Effector memory CD8-positive, alpha-beta T cell (primary cell): Measurements from ENCODE around the gene NNMT.

Source experiments
- ATAC-seq: fragments of 150-1000 bp; cut with Tn5 transposase; replicated peaks from 2 replicates; pipeline ENCODE4 v1.10.0; 2021; ENCODE audit warnings: mild to moderate bottlenecking, moderate library complexity
- DNase-seq, 3 experiments: peaks; one replicate each; pipeline ENCODE4 v3.0.0; 2021
- H3K27ac Mint-ChIP-seq, 2 donors: one replicate each; pipeline ENCODE4 v1.8.0; 2022; ENCODE audit warnings: mild to moderate bottlenecking in 2 of 2, mixed read lengths in 2 of 2, moderate library complexity in 2 of 2
- H3K27me3 Mint-ChIP-seq, 2 donors: one replicate each; pipeline ENCODE4 v1.8.0; 2022; ENCODE audit warnings: mixed read lengths in 2 of 2
- H3K36me3 Mint-ChIP-seq: one replicate; pipeline ENCODE4 v1.8.0; 2022; ENCODE audit warnings: mild to moderate bottlenecking, moderate library complexity, mixed read lengths; ENCODE audit not compliant: insufficient read depth
- H3K4me1 Mint-ChIP-seq, 2 donors: one replicate each; pipeline ENCODE4 v1.8.0; 2022; ENCODE audit warnings: low read depth in 2 of 2, mixed read lengths in 2 of 2
- H3K4me3 Mint-ChIP-seq, 2 donors: one replicate each; pipeline ENCODE4 v1.8.0; 2022; ENCODE audit warnings: mild to moderate bottlenecking in 2 of 2, mixed read lengths in 2 of 2, moderate library complexity in 2 of 2
- H3K9me3 Mint-ChIP-seq, 2 donors: one replicate each; pipeline ENCODE4 v1.8.0; 2022; ENCODE audit warnings: mixed read lengths in 2 of 2

The NNMT gene

DNA sequence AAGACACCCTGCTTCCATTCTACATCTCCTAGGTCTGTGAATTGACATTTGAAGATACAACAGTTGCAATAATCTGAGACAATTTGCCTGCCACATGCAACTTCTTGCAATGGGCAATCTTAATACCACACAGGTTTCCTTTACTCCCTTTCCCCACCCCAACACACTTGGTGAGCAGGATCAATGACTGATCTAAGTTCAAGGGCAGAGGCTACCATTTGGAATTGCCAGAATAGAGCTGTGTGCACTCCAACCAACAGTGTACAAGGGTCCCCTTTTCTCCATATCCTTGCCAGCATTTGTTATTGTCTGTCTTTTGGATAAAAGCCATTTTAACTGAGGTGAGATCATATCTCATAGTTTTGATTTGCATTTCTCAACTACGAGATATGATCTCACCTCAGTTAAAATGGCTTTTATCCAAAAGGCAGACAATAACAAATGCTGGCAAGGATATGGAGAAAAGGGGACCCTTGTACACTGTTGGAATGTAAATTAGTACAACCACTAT is 2.9 kb upstream of the NNMT start:
- Mint-ChIP-seq H3K27me3 (peaks cover 17 to 24% of the 10 kb centered on the region in 2 donors), H3K27ac (no peak overlapping the region), H3K36me3 (no peaks in the 10 kb centered on the region), H3K9me3 (no peaks in the 10 kb centered on the region), H3K4me3 (no peak overlapping the region), H3K4me1 (no peaks in the 10 kb centered on the region)
- no peak for ATAC-seq
- no peak for DNase-seq

DNA sequence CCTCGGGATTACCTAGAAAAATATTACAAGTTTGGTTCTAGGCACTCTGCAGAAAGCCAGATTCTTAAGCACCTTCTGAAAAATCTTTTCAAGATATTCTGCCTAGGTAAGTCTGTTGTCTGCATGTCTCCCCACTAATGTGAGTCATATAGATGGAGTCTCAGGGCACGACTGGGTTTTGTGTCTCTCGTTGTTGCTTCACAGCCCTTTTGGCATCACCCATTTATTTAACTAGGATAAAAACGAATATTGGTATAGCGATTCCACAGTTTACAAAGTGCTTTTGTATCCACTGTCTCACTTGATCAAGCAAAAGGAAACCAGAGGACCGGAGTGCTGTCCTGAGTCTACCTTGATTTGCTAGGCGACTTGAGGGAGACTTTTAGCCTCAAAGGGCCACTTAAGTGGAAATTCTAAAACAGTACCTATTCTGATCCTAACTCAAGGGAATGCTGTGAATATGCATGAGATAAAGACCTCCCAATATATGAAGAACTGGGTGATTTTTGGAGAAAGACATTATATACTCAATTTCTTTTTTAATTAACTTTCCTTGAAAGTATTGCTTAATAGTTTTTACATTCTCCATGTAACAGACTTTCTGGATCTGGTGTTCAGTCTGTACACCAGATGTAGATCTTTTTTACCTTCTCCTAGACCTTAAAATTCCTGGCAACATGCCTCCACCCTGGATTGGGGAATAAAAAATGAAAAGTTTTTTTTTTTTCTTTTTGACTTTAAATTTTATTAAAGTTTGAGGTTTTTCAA is 590 bp downstream of the NNMT start:
- DNase-seq (no peak), ATAC-seq (no peak)
- peaks cover 25 to 34% of the 10 kb centered on the region in 2 donors for H3K27me3 Mint-ChIP-seq
- no peak overlapping the region for H3K4me3 Mint-ChIP-seq
- H3K4me1 Mint-ChIP-seq = no peaks in the 10 kb centered on the region
- H3K36me3 Mint-ChIP-seq = no peaks in the 10 kb centered on the region
- no peak overlapping the region for H3K27ac Mint-ChIP-seq
- no peaks in the 10 kb centered on the region for H3K9me3 Mint-ChIP-seq

DNA sequence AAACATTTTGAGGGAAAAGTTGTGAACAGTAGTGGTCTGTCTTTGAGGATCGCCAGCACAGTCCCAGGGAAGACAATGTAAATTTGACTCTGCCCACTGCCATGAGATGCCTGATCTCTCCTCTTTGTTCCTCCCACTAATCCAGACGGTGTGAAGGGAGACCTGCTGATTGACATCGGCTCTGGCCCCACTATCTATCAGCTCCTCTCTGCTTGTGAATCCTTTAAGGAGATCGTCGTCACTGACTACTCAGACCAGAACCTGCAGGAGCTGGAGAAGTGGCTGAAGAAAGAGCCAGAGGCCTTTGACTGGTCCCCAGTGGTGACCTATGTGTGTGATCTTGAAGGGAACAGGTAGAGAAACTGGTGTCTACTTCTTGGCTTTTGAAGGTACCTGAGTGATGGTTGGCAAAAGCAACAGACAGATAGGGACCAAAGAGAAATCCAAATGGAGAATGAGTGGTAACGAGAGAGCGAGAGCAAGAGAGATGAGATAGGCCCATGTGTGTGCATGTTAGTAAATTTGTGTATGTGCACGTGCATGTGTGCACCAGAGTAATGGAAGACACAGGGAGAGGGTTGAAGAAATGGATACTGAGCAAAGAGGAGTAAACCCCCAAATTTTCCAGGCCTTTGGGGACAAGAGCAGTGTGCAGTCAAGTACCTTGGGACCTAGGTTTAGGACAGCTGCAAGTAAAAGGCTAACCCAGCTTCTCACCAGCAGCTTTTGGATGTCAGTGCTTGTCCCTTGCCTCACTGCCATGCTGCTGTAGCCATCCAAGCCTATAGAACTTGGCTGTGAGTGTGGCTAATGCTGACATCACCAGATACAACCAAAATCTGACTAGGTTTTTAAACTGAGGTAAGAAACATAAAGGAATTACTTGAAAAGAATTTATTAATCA is 1.9 kb downstream of the NNMT start:
- Mint-ChIP-seq H3K36me3 (no peaks in the 10 kb centered on the region), H3K27me3 (peaks cover 25 to 36% of the 10 kb centered on the region in 2 donors), H3K4me1 (no peaks in the 10 kb centered on the region), H3K9me3 (no peaks in the 10 kb centered on the region), H3K4me3 (no peak overlapping the region), H3K27ac (no peak overlapping the region)
- no peak for ATAC-seq
- no peak for DNase-seq

DNA sequence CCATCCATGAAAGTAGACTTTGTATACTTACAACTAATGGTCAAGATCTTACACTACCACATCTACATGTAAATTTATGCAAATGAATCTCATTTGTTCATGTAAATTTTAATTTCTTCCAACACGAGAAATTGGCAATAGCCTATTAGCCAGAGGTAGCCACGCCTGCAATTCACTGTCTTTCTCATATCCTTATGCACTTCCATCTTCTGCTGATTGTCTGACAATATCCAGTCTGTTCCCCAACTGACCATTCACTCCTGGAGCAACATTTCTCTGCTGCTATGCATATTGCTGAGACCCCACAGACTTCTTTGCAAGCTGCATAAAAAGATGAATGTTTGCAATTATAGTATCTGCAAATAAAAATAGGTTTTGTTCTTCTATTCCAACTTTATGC is 2.5 kb downstream of the NNMT start:
- no peak for ATAC-seq
- Mint-ChIP-seq H3K36me3 (no peaks in the 10 kb centered on the region), H3K4me3 (no peak overlapping the region), H3K9me3 (no peaks in the 10 kb centered on the region), H3K4me1 (no peaks in the 10 kb centered on the region), H3K27ac (no peak overlapping the region), H3K27me3 (peaks cover 22 to 33% of the 10 kb centered on the region in 2 donors)
- DNase-seq = no peak

DNA sequence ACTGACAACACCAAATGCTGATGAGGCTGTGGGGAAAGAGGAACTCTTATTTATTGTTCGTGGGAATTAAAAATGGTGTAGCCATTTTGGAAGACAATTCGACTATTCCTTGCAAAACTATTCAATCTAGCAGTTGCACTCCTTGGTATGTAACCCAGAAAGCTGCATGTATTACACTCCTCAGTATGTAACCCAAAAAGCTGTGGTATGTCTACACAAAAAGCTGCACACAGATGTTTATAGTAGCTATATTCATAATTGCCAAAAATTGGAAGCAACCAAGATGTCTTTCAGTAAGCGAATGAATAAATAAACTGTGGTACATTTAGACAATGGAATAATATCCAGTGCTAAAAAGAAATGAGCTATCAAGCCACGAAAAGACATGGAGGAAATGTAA is 4.9 kb downstream of the NNMT start:
- peaks cover 11 to 37% of the 10 kb centered on the region in 2 donors for H3K27me3 Mint-ChIP-seq
- no peak overlapping the region for H3K4me3 Mint-ChIP-seq
- no peak for ATAC-seq
- no peaks in the 10 kb centered on the region for H3K9me3 Mint-ChIP-seq
- H3K36me3 Mint-ChIP-seq = no peaks in the 10 kb centered on the region
- no peak overlapping the region for H3K27ac Mint-ChIP-seq
- DNase-seq = no peak
- no peaks in the 10 kb centered on the region for H3K4me1 Mint-ChIP-seq

DNA sequence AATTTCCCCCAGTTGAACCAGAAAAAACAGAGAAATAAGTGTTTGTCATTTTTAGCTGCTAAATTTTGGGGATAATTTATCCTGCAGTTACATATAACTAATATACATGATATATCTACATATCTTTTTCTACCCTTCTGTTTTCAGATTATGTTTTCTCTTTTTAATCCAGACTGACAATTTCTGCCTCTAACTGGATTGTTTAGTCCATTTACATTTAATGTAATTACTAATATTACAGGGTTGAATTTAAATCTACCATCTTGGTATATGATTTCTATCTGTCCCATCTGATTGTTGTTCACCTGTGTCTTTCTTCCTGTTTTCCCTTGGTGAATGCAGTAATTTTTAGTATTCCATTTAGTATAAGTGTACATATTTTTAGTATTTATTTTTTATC is 5.7 kb downstream of the NNMT start:
- Mint-ChIP-seq H3K4me3 (no peak overlapping the region), H3K4me1 (no peaks in the 10 kb centered on the region), H3K9me3 (no peaks in the 10 kb centered on the region), H3K36me3 (no peaks in the 10 kb centered on the region), H3K27ac (no peak overlapping the region), H3K27me3 (peaks cover 15 to 43% of the 10 kb centered on the region in 2 donors)
- ATAC-seq (no peak), DNase-seq (no peak)

DNA sequence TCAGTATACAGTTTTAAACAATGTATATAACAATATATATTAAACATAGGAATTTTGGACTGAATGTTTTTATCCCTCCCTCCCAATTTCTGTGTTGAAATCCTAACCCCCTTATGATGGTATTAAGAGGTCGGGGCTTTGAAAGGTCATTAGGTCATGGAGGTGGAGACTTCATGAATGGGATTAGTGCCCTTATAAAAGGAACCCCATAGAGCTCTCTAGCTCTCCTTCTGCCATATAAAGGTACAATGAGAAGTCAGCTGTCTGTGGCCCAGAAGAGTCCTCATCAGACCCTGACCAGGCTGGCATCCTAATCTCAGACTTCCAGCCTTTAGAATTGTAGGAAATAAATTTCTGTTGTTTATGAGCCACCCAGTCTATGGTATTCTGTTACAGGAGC is 6.5 kb downstream of the NNMT start:
- Mint-ChIP-seq H3K36me3 (no peaks in the 10 kb centered on the region), H3K9me3 (no peaks in the 10 kb centered on the region), H3K4me3 (no peak overlapping the region), H3K27ac (no peak overlapping the region), H3K27me3 (peaks cover 22 to 50% of the 10 kb centered on the region in 2 donors), H3K4me1 (no peaks in the 10 kb centered on the region)
- no peak for DNase-seq
- no peak for ATAC-seq

DNA sequence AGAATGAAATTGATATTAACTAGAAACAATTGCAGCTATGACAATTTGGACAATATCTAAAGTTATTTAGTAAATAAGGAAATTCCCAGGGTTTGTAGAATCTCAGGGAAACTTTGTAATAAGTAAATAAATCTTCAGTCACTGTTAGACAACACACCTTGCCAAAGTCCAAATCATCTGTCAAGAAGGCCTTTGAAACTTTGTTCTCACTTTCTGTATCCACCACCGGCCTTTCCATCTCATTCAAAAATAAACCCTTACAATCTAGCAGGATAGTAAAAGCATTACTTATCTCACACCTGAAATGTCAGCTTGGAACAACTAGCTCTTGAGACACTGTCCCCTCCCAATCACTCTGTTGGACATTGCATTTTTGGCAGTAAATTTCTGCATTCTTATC is 7.9 kb downstream of the NNMT start:
- H3K36me3 Mint-ChIP-seq = no peaks in the 10 kb centered on the region
- no peak for DNase-seq
- no peak overlapping the region for H3K27ac Mint-ChIP-seq
- peaks cover 36 to 57% of the 10 kb centered on the region in 2 donors for H3K27me3 Mint-ChIP-seq
- H3K4me3 Mint-ChIP-seq = no peak overlapping the region
- no peaks in the 10 kb centered on the region for H3K9me3 Mint-ChIP-seq
- H3K4me1 Mint-ChIP-seq = no peaks in the 10 kb centered on the region
- ATAC-seq = no peak

DNA sequence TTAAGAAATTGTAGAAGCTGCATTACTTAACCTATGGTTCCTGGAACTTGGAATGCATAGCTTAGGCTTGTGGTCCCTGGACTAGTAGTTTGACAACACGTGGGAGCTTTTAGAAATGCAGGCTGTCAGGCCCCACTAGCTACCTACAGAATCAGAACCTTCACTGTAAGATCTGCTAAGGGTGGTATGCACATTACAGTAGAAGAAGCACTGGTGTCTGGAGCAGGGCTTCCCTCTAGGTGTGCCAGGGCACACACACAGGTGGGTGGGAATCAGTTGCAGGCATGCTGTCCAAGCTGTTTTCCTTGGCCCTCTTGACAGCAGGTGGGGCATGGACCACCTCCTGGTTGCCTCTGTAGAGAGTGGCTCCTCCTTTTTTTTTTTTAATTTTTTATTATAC is 8.8 kb downstream of the NNMT start:
- DNase-seq (no peak), ATAC-seq (no peak)
- H3K27me3 Mint-ChIP-seq = peaks cover 45 to 65% of the 10 kb centered on the region in 2 donors
- H3K36me3 Mint-ChIP-seq = no peaks in the 10 kb centered on the region
- H3K4me3 Mint-ChIP-seq = no peak overlapping the region
- no peaks in the 10 kb centered on the region for H3K9me3 Mint-ChIP-seq
- H3K4me1 Mint-ChIP-seq = no peaks in the 10 kb centered on the region
- H3K27ac Mint-ChIP-seq = no peak overlapping the region

DNA sequence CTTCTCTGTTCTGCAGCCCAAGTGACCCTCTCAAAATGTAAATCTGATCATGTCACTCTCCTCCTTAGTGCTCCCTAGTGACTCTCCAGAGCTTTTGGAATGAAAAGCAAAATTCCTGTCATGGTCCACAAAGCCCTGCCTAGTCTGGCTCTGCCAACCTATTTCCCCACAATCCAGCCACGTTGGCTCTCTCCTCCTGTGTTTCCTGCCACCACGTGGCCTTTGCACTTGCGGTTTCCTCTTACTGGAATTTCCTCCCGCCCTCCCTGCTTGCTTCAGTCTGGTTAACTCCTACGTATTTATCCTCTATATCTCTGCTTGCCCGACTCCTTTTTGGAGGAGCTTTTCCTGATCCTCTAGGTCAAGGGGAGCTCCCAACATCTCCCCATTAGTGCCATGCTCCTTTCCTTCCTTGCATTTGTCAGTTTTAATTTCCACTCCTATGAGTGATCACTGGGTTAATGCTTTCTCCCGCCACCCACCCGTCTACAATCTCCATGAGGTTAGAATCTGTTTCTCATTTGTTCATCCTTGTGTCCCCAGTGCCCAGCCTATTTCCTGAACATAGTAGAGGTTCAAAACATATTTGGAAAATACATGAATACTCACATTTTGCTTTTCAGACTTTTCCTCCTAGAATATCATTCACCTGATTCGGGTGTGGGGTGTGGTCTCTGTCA is 11.5 kb downstream of the NNMT start:
- Mint-ChIP-seq H3K4me3 (no peak overlapping the region), H3K27me3 (peaks cover 64 to 70% of the 10 kb centered on the region in 2 donors), H3K9me3 (no peaks in the 10 kb centered on the region), H3K27ac (no peak overlapping the region), H3K4me1 (no peaks in the 10 kb centered on the region), H3K36me3 (no peaks in the 10 kb centered on the region)
- no peak for ATAC-seq
- no peak for DNase-seq

DNA sequence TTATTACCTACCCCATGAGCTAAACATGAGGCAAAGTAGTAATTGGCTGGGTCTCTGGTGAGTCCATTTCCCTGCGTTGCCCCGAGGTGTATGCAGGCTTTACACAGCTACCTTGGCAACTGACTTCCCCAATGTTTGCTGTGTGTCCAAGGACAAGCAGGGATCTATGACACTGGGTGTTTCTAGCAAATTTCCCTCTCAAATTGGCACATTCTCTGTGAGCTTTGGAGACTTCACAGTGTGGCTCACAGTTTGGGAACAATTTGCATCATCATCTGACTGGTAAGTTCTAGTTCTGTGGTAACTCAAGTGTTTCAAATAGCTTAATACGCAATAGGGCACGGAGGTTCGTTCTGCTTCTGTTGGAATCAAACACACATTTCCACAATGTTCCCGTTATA is 12.5 kb downstream of the NNMT start:
- no peaks in the 10 kb centered on the region for H3K9me3 Mint-ChIP-seq
- peaks cover 69 to 76% of the 10 kb centered on the region in 2 donors for H3K27me3 Mint-ChIP-seq
- H3K4me3 Mint-ChIP-seq = no peak overlapping the region
- ATAC-seq = no peak
- H3K27ac Mint-ChIP-seq = no peak overlapping the region
- no peak for DNase-seq
- no peaks in the 10 kb centered on the region for H3K4me1 Mint-ChIP-seq
- no peaks in the 10 kb centered on the region for H3K36me3 Mint-ChIP-seq

DNA sequence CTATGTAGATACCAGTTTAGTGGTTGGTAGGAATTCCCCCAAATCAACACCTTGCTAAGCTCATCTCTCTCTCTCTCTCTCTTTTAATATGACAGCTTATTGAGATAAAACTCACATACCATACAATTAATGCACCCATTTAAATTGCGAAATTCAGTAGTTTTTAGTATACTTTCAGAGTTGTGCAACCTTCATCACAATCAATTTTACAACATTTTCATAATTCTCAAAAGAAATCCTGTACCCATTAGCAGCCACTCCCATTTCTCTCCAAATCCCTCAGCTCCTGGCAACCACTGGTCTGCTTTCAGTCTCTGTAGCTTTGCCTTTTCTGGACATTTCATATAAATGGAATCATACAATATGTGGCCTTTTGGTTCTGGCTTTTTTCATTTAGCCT is 13.3 kb downstream of the NNMT start:
- Mint-ChIP-seq H3K4me3 (no peak overlapping the region), H3K36me3 (no peaks in the 10 kb centered on the region), H3K27ac (no peak overlapping the region), H3K4me1 (no peaks in the 10 kb centered on the region), H3K9me3 (no peaks in the 10 kb centered on the region), H3K27me3 (peaks cover 69 to 72% of the 10 kb centered on the region in 2 donors)
- no peak for ATAC-seq
- DNase-seq = no peak

DNA sequence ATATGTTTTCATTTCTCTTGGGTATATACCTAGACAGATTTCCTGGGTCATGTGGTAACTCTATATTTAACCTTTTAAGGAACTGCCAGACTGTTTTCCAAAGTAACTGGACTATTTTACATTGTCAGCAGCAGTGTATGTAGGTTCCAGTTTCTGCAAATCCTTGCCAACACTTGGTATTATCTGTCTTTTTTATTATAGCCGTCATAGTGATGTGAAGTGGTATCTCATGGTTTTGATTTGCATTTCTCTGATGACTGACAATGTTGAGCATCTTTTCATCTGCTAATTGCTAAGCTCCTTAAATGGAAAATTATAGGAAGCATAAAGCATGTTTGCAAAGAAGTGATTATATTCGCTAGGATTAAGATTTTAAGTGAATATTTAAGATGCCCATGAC is 13.9 kb downstream of the NNMT start:
- Mint-ChIP-seq H3K27ac (no peak overlapping the region), H3K27me3 (peaks cover 74 to 76% of the 10 kb centered on the region in 2 donors), H3K9me3 (no peaks in the 10 kb centered on the region), H3K4me1 (no peaks in the 10 kb centered on the region), H3K36me3 (no peaks in the 10 kb centered on the region), H3K4me3 (no peak overlapping the region)
- no peak for ATAC-seq
- DNase-seq = no peak
